ENCODE measurements around the gene STRADA.
A peak's percentile ranks its signal among the peaks of the same experiment; 100 is the strongest.

STRADA gene

GRCh38 chr17:63741408-63742173 is at the start of gene STRADA:
Gene STRADA (minus strand): TSS chr17:63741799. CDS start chr17:63728369, 13,430 bp downstream.
- TF ChIP-seq GATA1 (IDR thresholded peaks at IDR 0.05; ENCODE audit: low read depth, low read length) (no peak), POLR2A (IDR thresholded peaks at IDR 0.05; ENCODE audit: low read length) (peak; percentile 92)
- peak; percentile 98 for DNase-seq

DNA sequence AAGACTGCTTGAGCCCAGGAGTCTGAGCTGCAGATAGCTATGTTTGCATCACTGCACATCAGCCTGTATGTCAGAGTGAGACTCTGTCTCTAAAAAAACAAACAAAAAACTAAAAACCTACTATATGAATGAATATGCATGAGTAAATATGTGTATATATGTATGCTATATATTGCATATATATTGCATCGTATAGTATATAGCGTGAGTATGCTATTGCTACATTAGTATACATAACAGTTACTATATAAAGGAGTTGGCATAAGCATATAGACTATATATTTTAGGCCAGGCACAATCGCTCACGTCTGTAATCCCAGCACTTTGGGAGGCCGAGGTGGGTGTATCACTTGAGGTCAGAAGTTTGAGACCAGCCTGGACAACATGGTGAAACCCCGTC is 48.5 kb upstream of the STRADA start:
- DNase-seq = peak in 1 of 2 experiments; percentile 24

DNA sequence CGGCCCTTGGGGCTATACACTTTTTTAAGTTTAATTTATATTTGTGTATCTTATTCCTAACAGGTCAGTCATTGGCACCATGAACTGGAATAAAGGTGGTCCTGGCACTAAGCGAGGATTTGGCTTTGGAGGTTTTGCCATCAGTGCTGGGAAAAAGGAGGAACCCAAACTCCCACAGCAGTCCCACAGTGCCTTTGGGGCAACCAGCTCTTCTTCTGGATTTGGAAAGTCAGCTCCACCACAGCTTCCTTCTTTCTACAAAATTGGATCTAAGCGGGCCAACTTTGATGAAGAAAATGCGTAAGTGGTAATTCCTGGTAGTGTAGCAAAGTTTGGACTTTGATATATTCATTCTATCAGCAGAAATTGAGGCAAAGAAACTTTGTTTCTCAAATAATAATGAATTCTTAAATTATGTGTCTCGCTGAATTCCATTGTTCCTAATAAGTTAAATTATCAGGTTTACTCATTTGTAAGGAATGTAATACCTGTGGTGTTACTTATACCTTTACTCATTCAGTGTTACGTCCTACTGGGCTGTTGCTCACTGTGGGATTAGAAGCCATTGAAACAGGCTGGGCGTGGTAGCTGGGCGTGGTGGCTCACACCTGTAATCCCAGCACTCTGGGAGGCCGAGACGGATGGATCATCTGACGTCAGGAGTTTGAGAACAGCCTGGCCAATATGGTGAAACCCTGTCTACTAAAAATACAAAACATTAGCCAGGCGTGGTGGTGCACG is 45.5 kb upstream of the STRADA start:
- DNase-seq = no peak
- no peak for TF ChIP-seq GATA1 (IDR thresholded peaks at IDR 0.05; ENCODE audit: low read depth, low read length)
- no peak for TF ChIP-seq POLR2A (IDR thresholded peaks at IDR 0.05; ENCODE audit: low read length)

More for the DNA sequence above, 48.5 kb upstream of the STRADA start:
- no peak for TF ChIP-seq GATA1 (IDR thresholded peaks at IDR 0.05; ENCODE audit: low read depth, low read length)
- no peak for TF ChIP-seq POLR2A (IDR thresholded peaks at IDR 0.05; ENCODE audit: low read length)

DNA sequence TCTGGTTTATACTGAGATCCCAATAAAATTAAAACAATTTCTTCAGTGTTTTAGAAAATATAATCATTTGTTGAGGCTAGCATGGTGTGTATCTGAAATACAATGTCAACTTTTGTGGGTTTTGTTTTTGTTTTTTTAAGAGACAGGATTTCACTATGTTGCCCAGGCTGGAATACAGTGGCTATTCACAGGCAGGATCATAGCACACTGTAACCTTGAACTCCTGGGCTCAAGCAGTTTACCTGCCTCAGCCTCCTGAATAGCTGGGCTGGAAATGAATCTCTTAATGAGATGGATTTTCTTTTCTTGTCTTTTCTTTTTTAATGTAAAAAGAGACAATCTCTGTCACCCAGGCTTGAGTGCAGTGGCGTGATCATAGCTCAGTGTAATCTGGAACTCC is 44.5 kb upstream of the STRADA start:
- no peak for DNase-seq
- no peak for TF ChIP-seq GATA1 (IDR thresholded peaks at IDR 0.05; ENCODE audit: low read depth, low read length)
- no peak for TF ChIP-seq POLR2A (IDR thresholded peaks at IDR 0.05; ENCODE audit: low read length)

GRCh38 chr17:63785556-63785955 is 44.0 kb upstream of the STRADA start:
- DNase-seq = no peak
- TF ChIP-seq POLR2A (IDR thresholded peaks at IDR 0.05; ENCODE audit: low read length) (no peak), GATA1 (IDR thresholded peaks at IDR 0.05; ENCODE audit: low read depth, low read length) (no peak)

DNA sequence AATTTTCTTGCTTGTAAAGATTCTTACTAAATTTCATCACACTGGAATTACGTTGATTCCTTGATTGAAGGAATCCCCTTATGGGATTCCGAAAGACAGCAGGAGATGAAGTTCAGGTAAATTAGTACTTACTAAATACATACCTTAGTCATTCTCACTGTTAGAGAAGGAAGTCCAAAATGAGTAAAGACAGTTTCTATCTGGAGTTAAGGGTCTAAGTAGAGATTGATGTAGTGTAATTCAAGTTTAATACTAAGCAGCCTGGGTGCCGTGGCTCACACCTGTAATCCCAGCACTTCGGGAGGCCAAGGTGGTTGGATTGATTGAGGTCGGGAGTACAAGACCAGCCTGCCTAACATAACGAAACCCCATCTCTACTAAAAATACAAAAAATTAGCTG is 41.9 kb upstream of the STRADA start:
- TF ChIP-seq POLR2A (IDR thresholded peaks at IDR 0.05; ENCODE audit: low read length) = no peak
- TF ChIP-seq GATA1 (IDR thresholded peaks at IDR 0.05; ENCODE audit: low read depth, low read length) = no peak
- no peak for DNase-seq

DNA sequence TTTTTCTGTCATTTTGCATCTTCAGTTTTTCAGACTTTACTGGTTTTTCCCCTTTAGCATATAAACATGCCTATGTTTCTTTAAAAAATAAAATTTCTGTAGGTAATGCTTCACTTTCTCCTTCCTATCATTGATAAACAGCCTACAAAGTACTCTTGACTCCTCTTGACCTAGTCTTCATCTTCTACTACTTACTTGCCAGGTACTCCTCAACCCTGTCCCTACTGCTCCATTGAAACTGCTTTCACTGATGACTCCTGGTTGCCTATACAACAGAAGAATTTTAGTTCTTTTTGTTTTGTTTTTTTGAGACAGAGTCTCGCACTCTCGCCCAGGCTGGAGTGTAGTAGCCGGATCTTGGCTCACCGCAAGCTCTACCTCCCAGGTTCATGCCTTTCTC is 39.3 kb upstream of the STRADA start:
- no peak for DNase-seq
- TF ChIP-seq GATA1 (IDR thresholded peaks at IDR 0.05; ENCODE audit: low read depth, low read length) (no peak), POLR2A (IDR thresholded peaks at IDR 0.05; ENCODE audit: low read length) (no peak)

DNA sequence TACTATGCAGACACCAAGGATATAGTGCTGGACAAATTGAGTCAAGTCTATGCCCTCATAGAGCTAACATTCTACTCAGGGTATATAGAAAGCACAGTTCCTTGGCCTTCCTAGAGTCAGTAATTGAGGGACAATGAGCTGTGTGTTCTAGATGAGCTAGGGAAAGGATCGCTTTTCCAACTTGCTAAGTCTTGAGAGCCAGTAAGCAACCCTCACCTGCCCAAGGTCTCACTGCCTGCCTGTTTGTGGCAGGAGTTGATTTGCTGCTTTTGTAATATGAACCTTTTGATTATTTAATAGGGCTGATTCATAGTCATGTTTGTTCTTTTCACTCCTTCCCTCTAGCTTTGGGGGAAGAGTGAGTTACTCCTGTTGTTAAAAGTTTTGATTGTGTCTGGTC is 38.9 kb upstream of the STRADA start:
- TF ChIP-seq GATA1 (IDR thresholded peaks at IDR 0.05; ENCODE audit: low read depth, low read length) (no peak), POLR2A (IDR thresholded peaks at IDR 0.05; ENCODE audit: low read length) (no peak)
- no peak for DNase-seq

DNA sequence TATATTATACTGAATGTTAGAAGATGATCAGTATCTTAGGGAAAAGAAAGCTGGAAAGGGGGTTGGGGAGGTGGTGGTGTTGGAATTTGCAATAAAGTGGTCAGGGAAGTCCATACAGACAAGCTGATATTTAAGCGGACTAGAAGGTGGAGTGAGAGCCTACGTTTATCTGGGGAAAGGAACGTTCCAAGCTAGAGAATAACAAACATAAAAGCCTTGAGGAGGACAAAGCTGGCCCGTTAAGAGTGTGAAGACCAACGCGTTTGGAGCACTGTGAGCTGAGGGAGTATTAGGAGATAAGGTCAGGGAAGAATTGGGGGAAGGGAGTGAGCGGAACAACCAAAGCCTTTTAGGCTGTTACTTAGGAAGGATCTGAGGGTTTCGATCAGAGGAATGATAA is 33.8 kb upstream of the STRADA start:
- peak in 1 of 2 experiments; percentile 52 for DNase-seq
- TF ChIP-seq GATA1 (IDR thresholded peaks at IDR 0.05; ENCODE audit: low read depth, low read length) = no peak
- TF ChIP-seq POLR2A (IDR thresholded peaks at IDR 0.05; ENCODE audit: low read length) = peak; percentile 29

- peak; percentile 53 to 67 for DNase-seq
- TF ChIP-seq GATA1 (IDR thresholded peaks at IDR 0.05; ENCODE audit: low read depth, low read length) = no peak
- no peak for TF ChIP-seq POLR2A (IDR thresholded peaks at IDR 0.05; ENCODE audit: low read length)
These were observed 33.3 kb upstream of the STRADA start for GRCh38 chr17:63774969-63775265.

DNA sequence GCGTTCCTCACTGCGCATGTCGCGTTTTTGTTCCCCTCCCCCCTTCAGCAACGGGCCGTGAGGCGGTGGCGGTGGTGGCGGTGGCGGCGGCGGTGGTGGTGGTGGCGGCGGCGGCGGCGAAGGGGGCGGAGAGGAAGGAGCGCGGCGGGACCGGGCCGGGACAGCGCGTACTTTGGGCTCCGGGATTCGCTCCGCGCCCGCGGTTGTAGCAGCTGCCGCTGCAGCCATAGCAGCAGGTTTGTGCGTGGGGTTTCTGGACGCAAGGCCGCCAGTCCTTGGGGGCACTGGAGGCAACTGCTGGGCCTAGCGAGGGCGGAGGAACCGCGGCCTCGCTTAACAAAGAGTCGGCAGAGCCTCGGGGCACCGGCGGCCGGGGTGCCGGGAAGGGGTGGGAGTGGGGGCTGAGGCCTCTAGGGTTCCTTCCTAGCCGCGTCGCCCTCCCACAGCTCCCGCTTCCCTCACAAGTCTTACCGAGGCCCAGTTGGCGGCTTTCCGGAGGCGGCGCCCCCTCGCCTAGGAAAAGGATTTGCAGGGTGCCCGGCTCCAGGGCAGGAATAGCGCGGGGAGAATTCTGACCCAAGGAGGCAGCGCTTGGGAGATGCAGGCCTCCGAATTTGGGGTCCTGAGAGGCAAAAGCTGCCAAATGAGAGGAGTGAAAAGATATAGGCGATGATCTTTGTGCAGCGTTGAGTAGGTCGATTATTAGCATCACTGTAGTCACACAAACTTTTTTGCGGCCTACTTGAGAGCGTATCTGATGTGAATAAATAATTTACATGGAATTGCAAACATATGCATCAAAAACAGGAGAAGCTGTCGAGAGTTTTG is 32.8 kb upstream of the STRADA start, which contains the start of gene DDX42:
TSS of gene DDX42 (plus strand) at position 30 of the 828 bp plus-strand sequence. CDS start 12,880 bp downstream, outside the sequence.
- TF ChIP-seq GATA1 (IDR thresholded peaks at IDR 0.05; ENCODE audit: low read depth, low read length) (no peak), POLR2A (IDR thresholded peaks at IDR 0.05; ENCODE audit: low read length) (no peak)
- DNase-seq = peak in 1 of 2 experiments; percentile 97

DNA sequence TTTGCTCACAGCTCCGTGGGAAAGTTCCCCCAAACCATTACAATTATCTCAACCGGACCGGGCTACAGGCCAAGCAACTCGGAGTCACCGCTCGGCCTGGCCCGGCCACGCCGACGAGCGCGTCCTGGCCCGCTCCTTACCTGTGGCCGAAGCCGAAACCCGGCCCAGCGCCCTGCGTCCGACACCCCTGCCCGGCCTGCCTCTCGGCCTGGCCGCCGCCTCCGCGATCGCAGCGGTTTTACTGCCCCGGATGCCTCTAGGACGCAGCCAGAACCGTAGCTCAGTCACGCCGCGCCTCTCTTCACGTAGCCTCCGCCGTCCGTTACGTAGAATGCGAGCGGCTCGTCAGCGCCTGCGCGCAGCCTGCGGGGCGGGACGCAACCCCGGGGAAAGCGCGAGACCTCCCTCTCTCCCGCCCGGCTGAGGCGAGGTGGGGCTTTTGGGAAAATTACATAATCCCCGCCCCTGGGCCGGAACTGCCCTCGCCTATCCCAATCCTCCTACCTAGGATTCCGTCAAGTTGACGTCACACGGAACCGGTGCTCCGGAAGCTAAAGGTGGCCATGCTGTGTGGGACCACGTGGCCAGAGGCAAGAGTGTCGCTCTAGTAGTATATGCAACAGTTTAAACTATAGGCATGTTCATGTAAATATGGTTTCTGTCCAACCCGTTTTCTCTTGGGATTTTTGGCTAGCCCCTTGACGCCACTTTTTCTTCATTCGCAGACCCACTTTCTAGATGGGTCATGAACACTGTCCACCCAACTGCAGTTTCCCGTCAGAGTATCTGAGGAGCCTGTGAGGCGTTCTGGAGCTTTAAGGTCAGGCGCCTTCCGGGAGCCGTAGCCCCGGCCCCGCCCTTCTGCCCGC is 31.9 kb upstream of the STRADA start, which contains the start of gene CCDC47:
TSS of gene CCDC47 (minus strand) at position 326 of the 869 bp plus-strand sequence. CDS start 7,422 bp downstream, outside the sequence.
- peak; percentile 99 for DNase-seq
- peak; percentile 99 for TF ChIP-seq POLR2A (IDR thresholded peaks at IDR 0.05; ENCODE audit: low read length)
- no peak for TF ChIP-seq GATA1 (IDR thresholded peaks at IDR 0.05; ENCODE audit: low read depth, low read length)

DNA sequence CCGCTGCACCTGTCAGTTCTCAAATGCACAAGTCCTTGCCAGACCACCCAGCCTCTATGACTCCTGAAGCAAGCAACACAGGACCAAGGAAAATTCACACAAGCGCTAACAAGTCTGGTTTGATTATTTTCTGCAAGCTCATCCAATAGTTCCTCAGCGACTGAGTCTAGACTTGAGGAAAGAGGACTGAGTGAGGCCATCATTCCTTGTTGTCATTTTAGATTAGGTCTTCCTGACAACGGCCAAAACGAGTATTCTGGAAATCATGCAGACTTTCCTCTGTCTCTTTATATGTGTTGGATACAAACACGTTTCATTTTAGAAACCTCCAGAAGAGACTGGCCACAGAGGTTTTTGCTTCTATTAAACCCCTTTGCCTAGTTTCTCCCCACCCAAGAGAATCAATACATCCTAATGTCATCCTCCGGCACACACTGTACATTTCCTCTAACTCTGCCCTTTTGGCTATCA is 31.2 kb upstream of the STRADA start:
- TF ChIP-seq GATA1 (IDR thresholded peaks at IDR 0.05; ENCODE audit: low read depth, low read length) = no peak
- TF ChIP-seq POLR2A (IDR thresholded peaks at IDR 0.05; ENCODE audit: low read length) = no peak
- DNase-seq = peak; percentile 74 to 82

Data from erythroblast (primary cell).